ENCODE measurements around the gene BATF. TPM values are rescaled to one million over a fixed set of nuclear protein-coding genes. Genes with fewer than 3 reads are reported as not detected.

The BATF gene
- total and polyA plus RNA-seq, 2 experiments from 2014 or later: not detected

DNA sequence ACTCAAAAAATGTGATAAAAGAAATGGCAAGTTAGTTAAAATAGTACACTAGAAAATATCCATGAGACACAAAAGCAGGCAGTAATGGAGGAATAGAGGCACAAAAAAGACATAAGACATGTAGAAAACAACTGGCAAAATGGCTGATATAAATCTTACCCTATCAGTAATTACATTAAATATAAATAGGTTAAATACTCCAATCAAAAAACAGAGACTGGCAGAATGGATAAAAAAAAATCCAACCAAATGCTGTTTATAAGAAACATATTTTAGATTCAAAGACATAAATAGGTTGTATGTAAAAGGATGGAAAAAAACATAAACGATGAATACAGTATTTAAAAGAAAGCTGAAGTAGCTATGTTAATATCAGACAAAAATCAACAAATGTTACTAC, 15.3 kb upstream of the BATF start (continued):
- no peak for TF ChIP-seq REST (IDR thresholded peaks at IDR 0.05; ENCODE audit: unreplicated experiment)
- TF ChIP-seq ETS1 (IDR thresholded peaks at IDR 0.05): no peak
- no peak for TF ChIP-seq ZNF331 (CRISPR knock-in tag; IDR thresholded peaks at IDR 0.05; ENCODE audit: low read depth)
- TF ChIP-seq EZH2phosphoT487 (IDR thresholded peaks at IDR 0.05; ENCODE audit: unreplicated experiment): no peak

DNA sequence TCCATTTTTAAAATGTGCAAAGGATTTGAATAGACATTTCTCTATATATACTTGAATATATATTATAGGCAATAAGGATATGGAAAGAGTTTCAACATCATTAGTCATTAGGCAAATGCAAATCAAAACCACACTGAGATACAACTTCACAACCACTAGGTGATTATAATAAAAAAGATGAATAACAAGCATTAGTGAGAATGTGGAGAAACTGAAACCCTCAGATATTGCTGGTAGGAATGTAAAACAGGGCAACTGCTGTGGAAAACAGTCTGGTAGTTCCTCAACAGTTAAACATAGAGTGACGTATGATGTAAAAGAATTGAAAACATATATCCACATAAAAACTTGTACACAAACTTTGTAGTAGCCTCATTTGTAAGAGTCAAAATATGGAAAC, 11.7 kb upstream of the BATF start:
- H3K9me2 ChIP-seq (ENCODE audit: insufficient read depth): no peaks in the 10 kb centered on the region
- peaks cover 11% of the 10 kb centered on the region for H3K4me1 ChIP-seq (ENCODE audit: insufficient read depth)
- no peaks in the 10 kb centered on the region for H3K27me3 ChIP-seq (ENCODE audit: insufficient read depth)
- H3K27ac ChIP-seq (ENCODE audit: low read depth): no peak overlapping the region
- Mint-ChIP-seq H3K27ac (no peak overlapping the region), H3K9me3 (peaks cover 7% of the 10 kb centered on the region), H3K36me3 (ENCODE audit: low read depth) (no peaks in the 10 kb centered on the region), H3K4me3 (no peak overlapping the region), H3K27me3 (ENCODE audit: insufficient read depth, low read depth, poor library complexity) (no peaks in the 10 kb centered on the region), H3K4me1 (peaks cover 4% of the 10 kb centered on the region; the same call in 2 of the 3 replicates)
- ATAC-seq (no peak), DNase-seq (ENCODE audit: low spot score) (no peak)
- 0 out of 2 replicates have a peak, but pooled peaks cover under 1% of the 10 kb centered on the region for H3F3A ChIP-seq (replicated peaks; ENCODE audit: low read depth)
- no peak overlapping the region for H3K4me3 ChIP-seq
- no peaks in the 10 kb centered on the region for H4K20me1 ChIP-seq (replicated peaks; ENCODE audit: insufficient read depth)
- no peak overlapping the region for H3K4me2 ChIP-seq
- no peak overlapping the region for H2AFZ ChIP-seq
- H3K36me3 ChIP-seq (ENCODE audit: insufficient read depth): no peaks in the 10 kb centered on the region
- no peaks in the 10 kb centered on the region for H3K79me2 ChIP-seq (replicated peaks; ENCODE audit: insufficient read depth)
- no peak for TF ChIP-seq JUNB (IDR thresholded peaks at IDR 0.05; ENCODE audit: unreplicated experiment)
- TF ChIP-seq ZNF331 (CRISPR knock-in tag; IDR thresholded peaks at IDR 0.05; ENCODE audit: low read depth): no peak
- TF ChIP-seq NANOG (IDR thresholded peaks at IDR 0.05; ENCODE audit: borderline replicate concordance): no peak
- TF ChIP-seq REST (IDR thresholded peaks at IDR 0.05; ENCODE audit: unreplicated experiment): no peak
- TF ChIP-seq CREB1 (CRISPR knock-in tag; IDR thresholded peaks at IDR 0.05; ENCODE audit: low read depth): no peak
- no peak for TF ChIP-seq ZNF462 (CRISPR knock-in tag; IDR thresholded peaks at IDR 0.05)
- no peak for TF ChIP-seq POLR2AphosphoS5 (IDR thresholded peaks at IDR 0.05; ENCODE audit: low read depth)
- no peak for TF ChIP-seq STAT1 (IDR thresholded peaks at IDR 0.05; ENCODE audit: unreplicated experiment)
- TF ChIP-seq EZH2 (IDR thresholded peaks at IDR 0.05; ENCODE audit: low read depth, unreplicated experiment): no peak

All from GM23338 (cell line).